GM19043 (cell line): ENCODE data around the gene DLX3.
"Not testable (repeated sequence)": the region's sequence is repeated elsewhere in the genome, so short reads cannot be mapped to it uniquely, and the experiment has no call there.

Experiments used
- ATAC-seq: cut with Tn5 transposase; IDR thresholded peaks from one replicate; pipeline ENCODE4 v1.9.1; 2021; ENCODE audit warnings: low read depth; ENCODE audit not compliant: unreplicated experiment

The DLX3 gene

GRCh38 chr17:49995055-49995738 lies at the start of gene DLX3:
Gene DLX3, minus strand, starts transcription at chr17:49995224. Its CDS starts 226 bp downstream, at chr17:49994998.
- no peak for ATAC-seq

- ATAC-seq, result no peak
Measured at GRCh38 chr17:50044483-50044882, 49.5 kb upstream of the DLX3 start.

GRCh38 chr17:50043290-50044148 lies 48.5 kb upstream of the DLX3 start:
- no peak for ATAC-seq

- ATAC-seq, result no peak
Measured at GRCh38 chr17:50042211-50042610, 47.2 kb upstream of the DLX3 start.

GRCh38 chr17:50040496-50040895 lies 45.5 kb upstream of the DLX3 start:
- not testable (repeated sequence) for ATAC-seq

- ATAC-seq, result no peak
Measured at GRCh38 chr17:50039058-50039457, 44.0 kb upstream of the DLX3 start.

- no peak for ATAC-seq
Measured at GRCh38 chr17:50037321-50038107, 42.5 kb upstream of the DLX3 start.

- ATAC-seq, result no peak
Measured at GRCh38 chr17:50036455-50037261, 41.6 kb upstream of the DLX3 start.

- ATAC-seq, result no peak
Measured at GRCh38 chr17:50035945-50036344, 40.9 kb upstream of the DLX3 start.

GRCh38 chr17:50035421-50035879 lies 40.4 kb upstream of the DLX3 start:
- no peak for ATAC-seq

- ATAC-seq, result no peak
Measured at GRCh38 chr17:50034498-50035364, 39.7 kb upstream of the DLX3 start.

- no peak for ATAC-seq
Measured at GRCh38 chr17:50033316-50033715, 38.3 kb upstream of the DLX3 start.

GRCh38 chr17:50029185-50029584 lies 34.2 kb upstream of the DLX3 start:
- no peak for ATAC-seq

- no peak for ATAC-seq
Measured at GRCh38 chr17:50028736-50029120, 33.7 kb upstream of the DLX3 start.

GRCh38 chr17:50027881-50028735 lies 33.1 kb upstream of the DLX3 start:
- no peak for ATAC-seq

GRCh38 chr17:50027172-50027880 lies 32.3 kb upstream of the DLX3 start:
- no peak for ATAC-seq

- ATAC-seq, result no peak
Measured at GRCh38 chr17:50026837-50027171, 31.8 kb upstream of the DLX3 start.
